ENCODE measurements around the gene ADAD2.

- TF ChIP-seq CTCF (IDR thresholded peaks at IDR 0.05) (no peak), POLR2A (IDR thresholded peaks at IDR 0.05) (no peak)
Measured at GRCh38 chr16:84178146-84178765, 12.7 kb upstream of the ADAD2 start.
